Adrenal gland (tissue), 5 donors: ENCODE results near the gene OTUB1.

ENCODE experiments used
- CTCF ChIP-seq, 6 experiments: fragments of 450-650 bp in 4 of 6; fragments of 200-600 bp in 2 of 6; sonication (generic) in 1 of 6; IDR thresholded peaks; 1 replicate in 5 of 6; 2 replicates in 1 of 6; pipeline versions ENCODE4 v1.5.1 to v1.8.0; 2016 to 2021; ENCODE audit warnings: antibody characterized with exemption in 6 of 6, mild to moderate bottlenecking in 2 of 6, moderate library complexity in 1 of 6
- POLR2A ChIP-seq, 2 donors: fragments of 450-650 bp; IDR thresholded peaks; one replicate each; pipeline ENCODE4 v1.6.1; 2017; ENCODE audit warnings: antibody characterized with exemption in 2 of 2, mild to moderate bottlenecking in 2 of 2, moderate library complexity in 1 of 2
- donor health status: DM: no; HTN: no; CAD: no.

- TF ChIP-seq CTCF (IDR thresholded peaks at IDR 0.05) (no peak), POLR2A (IDR thresholded peaks at IDR 0.05) (no peak)
Observed at GRCh38 chr11:64015510-64015909, 29.3 kb downstream of the OTUB1 start.
